ENCODE data around the gene GRAMD2A. TPM values are rescaled to one million over a fixed set of nuclear protein-coding genes. Genes with fewer than 3 reads are reported as not detected.

GRAMD2A gene
- total and polyA plus RNA-seq, 2 experiments from 2014 or later, result 0.70 to 2.8 TPM

DNA sequence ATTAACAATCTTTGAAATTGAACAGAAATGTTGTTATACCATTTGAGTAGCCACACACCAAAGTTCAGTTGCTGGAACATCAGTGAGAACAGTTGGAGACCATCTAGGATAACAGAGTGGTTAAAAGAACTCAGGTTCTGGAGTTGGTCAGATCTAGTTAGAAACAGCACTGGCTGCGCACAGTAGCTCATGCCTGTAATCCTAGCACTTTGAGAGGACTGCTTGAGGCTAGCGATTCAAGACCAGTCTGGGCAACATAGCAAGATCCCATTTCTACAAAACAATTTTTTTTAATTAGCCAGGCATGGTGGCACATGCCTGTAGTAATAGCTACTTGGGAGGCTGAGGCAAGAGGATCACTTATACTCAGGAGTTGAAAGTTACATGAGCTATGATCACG is 41.0 kb upstream of the GRAMD2A start:
- no peak overlapping the region for H3K27ac ChIP-seq (ENCODE audit: low read depth)
- no peak for DNase-seq (ENCODE audit: low spot score)
- Mint-ChIP-seq H3K4me1 (peaks cover 25% of the 10 kb centered on the region), H3K27ac (no peak overlapping the region), H3K27me3 (ENCODE audit: insufficient read depth, low read depth, poor library complexity) (peaks cover 63% of the 10 kb centered on the region), H3K9me3 (no peaks in the 10 kb centered on the region), H3K36me3 (ENCODE audit: low read depth) (peaks cover 30% of the 10 kb centered on the region), H3K4me3 (no peak overlapping the region)
- no peak for ATAC-seq
- H3K27me3 ChIP-seq (ENCODE audit: insufficient read depth), result no peaks in the 10 kb centered on the region
- H3K36me3 ChIP-seq (ENCODE audit: insufficient read depth), result no peaks in the 10 kb centered on the region
- no peak overlapping the region for H3K4me3 ChIP-seq
- no peaks in the 10 kb centered on the region for H3K79me2 ChIP-seq (replicated peaks; ENCODE audit: insufficient read depth)
- no peaks in the 10 kb centered on the region for H3K9me2 ChIP-seq (ENCODE audit: insufficient read depth)
- H2AFZ ChIP-seq, result no peak overlapping the region
- H3F3A ChIP-seq (replicated peaks; ENCODE audit: low read depth), result no peaks in the 10 kb centered on the region
- H3K4me2 ChIP-seq, result no peak overlapping the region
- H4K20me1 ChIP-seq (replicated peaks; ENCODE audit: insufficient read depth), result no peaks in the 10 kb centered on the region; the same call in 1 of the 2 replicates
- TF ChIP-seq, protein P1, sequence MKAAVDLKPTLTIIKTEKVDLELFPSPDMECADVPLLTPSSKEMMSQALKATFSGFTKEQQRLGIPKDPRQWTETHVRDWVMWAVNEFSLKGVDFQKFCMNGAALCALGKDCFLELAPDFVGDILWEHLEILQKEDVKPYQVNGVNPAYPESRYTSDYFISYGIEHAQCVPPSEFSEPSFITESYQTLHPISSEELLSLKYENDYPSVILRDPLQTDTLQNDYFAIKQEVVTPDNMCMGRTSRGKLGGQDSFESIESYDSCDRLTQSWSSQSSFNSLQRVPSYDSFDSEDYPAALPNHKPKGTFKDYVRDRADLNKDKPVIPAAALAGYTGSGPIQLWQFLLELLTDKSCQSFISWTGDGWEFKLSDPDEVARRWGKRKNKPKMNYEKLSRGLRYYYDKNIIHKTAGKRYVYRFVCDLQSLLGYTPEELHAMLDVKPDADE (IDR thresholded peaks at IDR 0.05), result no peak
- TF ChIP-seq ZNF114 (CRISPR knock-in tag; IDR thresholded peaks at IDR 0.05) (no peak), JUNB (IDR thresholded peaks at IDR 0.05; ENCODE audit: unreplicated experiment) (no peak), POLR2AphosphoS5 (IDR thresholded peaks at IDR 0.05; ENCODE audit: low read depth) (no peak), STAT1 (IDR thresholded peaks at IDR 0.05; ENCODE audit: unreplicated experiment) (no peak), EZH2phosphoT487 (IDR thresholded peaks at IDR 0.05; ENCODE audit: unreplicated experiment) (no peak), NANOG (IDR thresholded peaks at IDR 0.05; ENCODE audit: borderline replicate concordance) (no peak), ZNF331 (CRISPR knock-in tag; IDR thresholded peaks at IDR 0.05; ENCODE audit: low read depth) (no peak), CREB1 (CRISPR knock-in tag; IDR thresholded peaks at IDR 0.05; ENCODE audit: low read depth) (no peak), EZH2 (IDR thresholded peaks at IDR 0.05; ENCODE audit: low read depth, unreplicated experiment) (no peak)
- TF ChIP-seq, protein P2, sequence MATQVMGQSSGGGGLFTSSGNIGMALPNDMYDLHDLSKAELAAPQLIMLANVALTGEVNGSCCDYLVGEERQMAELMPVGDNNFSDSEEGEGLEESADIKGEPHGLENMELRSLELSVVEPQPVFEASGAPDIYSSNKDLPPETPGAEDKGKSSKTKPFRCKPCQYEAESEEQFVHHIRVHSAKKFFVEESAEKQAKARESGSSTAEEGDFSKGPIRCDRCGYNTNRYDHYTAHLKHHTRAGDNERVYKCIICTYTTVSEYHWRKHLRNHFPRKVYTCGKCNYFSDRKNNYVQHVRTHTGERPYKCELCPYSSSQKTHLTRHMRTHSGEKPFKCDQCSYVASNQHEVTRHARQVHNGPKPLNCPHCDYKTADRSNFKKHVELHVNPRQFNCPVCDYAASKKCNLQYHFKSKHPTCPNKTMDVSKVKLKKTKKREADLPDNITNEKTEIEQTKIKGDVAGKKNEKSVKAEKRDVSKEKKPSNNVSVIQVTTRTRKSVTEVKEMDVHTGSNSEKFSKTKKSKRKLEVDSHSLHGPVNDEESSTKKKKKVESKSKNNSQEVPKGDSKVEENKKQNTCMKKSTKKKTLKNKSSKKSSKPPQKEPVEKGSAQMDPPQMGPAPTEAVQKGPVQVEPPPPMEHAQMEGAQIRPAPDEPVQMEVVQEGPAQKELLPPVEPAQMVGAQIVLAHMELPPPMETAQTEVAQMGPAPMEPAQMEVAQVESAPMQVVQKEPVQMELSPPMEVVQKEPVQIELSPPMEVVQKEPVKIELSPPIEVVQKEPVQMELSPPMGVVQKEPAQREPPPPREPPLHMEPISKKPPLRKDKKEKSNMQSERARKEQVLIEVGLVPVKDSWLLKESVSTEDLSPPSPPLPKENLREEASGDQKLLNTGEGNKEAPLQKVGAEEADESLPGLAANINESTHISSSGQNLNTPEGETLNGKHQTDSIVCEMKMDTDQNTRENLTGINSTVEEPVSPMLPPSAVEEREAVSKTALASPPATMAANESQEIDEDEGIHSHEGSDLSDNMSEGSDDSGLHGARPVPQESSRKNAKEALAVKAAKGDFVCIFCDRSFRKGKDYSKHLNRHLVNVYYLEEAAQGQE (IDR thresholded peaks at IDR 0.05; ENCODE audit: unreplicated experiment), result no peak
- TF ChIP-seq, protein P3, sequence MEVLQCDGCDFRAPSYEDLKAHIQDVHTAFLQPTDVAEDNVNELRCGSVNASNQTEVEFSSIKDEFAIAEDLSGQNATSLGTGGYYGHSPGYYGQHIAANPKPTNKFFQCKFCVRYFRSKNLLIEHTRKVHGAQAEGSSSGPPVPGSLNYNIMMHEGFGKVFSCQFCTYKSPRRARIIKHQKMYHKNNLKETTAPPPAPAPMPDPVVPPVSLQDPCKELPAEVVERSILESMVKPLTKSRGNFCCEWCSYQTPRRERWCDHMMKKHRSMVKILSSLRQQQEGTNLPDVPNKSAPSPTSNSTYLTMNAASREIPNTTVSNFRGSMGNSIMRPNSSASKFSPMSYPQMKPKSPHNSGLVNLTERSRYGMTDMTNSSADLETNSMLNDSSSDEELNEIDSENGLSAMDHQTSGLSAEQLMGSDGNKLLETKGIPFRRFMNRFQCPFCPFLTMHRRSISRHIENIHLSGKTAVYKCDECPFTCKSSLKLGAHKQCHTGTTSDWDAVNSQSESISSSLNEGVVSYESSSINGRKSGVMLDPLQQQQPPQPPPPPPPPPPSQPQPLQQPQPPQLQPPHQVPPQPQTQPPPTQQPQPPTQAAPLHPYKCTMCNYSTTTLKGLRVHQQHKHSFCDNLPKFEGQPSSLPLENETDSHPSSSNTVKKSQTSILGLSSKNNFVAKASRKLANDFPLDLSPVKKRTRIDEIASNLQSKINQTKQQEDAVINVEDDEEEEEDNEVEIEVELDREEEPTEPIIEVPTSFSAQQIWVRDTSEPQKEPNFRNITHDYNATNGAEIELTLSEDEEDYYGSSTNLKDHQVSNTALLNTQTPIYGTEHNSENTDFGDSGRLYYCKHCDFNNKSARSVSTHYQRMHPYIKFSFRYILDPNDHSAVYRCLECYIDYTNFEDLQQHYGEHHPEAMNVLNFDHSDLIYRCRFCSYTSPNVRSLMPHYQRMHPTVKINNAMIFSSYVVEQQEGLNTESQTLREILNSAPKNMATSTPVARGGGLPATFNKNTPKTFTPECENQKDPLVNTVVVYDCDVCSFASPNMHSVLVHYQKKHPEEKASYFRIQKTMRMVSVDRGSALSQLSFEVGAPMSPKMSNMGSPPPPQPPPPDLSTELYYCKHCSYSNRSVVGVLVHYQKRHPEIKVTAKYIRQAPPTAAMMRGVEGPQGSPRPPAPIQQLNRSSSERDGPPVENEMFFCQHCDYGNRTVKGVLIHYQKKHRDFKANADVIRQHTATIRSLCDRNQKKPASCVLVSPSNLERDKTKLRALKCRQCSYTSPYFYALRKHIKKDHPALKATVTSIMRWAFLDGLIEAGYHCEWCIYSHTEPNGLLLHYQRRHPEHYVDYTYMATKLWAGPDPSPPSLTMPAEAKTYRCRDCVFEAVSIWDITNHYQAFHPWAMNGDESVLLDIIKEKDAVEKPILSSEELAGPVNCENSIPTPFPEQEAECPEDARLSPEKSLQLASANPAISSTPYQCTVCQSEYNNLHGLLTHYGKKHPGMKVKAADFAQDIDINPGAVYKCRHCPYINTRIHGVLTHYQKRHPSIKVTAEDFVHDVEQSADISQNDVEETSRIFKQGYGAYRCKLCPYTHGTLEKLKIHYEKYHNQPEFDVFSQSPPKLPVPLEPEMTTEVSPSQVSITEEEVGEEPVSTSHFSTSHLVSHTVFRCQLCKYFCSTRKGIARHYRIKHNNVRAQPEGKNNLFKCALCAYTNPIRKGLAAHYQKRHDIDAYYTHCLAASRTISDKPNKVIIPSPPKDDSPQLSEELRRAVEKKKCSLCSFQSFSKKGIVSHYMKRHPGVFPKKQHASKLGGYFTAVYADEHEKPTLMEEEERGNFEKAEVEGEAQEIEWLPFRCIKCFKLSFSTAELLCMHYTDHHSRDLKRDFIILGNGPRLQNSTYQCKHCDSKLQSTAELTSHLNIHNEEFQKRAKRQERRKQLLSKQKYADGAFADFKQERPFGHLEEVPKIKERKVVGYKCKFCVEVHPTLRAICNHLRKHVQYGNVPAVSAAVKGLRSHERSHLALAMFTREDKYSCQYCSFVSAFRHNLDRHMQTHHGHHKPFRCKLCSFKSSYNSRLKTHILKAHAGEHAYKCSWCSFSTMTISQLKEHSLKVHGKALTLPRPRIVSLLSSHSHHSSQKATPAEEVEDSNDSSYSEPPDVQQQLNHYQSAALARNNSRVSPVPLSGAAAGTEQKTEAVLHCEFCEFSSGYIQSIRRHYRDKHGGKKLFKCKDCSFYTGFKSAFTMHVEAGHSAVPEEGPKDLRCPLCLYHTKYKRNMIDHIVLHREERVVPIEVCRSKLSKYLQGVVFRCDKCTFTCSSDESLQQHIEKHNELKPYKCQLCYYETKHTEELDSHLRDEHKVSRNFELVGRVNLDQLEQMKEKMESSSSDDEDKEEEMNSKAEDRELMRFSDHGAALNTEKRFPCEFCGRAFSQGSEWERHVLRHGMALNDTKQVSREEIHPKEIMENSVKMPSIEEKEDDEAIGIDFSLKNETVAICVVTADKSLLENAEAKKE (CRISPR knock-in tag; IDR thresholded peaks at IDR 0.05), result no peak
- TF ChIP-seq, protein P4, sequence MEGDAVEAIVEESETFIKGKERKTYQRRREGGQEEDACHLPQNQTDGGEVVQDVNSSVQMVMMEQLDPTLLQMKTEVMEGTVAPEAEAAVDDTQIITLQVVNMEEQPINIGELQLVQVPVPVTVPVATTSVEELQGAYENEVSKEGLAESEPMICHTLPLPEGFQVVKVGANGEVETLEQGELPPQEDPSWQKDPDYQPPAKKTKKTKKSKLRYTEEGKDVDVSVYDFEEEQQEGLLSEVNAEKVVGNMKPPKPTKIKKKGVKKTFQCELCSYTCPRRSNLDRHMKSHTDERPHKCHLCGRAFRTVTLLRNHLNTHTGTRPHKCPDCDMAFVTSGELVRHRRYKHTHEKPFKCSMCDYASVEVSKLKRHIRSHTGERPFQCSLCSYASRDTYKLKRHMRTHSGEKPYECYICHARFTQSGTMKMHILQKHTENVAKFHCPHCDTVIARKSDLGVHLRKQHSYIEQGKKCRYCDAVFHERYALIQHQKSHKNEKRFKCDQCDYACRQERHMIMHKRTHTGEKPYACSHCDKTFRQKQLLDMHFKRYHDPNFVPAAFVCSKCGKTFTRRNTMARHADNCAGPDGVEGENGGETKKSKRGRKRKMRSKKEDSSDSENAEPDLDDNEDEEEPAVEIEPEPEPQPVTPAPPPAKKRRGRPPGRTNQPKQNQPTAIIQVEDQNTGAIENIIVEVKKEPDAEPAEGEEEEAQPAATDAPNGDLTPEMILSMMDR (conservative IDR thresholded peaks at IDR 0.05; ENCODE audit: low read depth in 2 of 2), result no peak
- peaks cover 8% of the 10 kb centered on the region; the same call in 1 of the 2 replicates for H3K4me1 ChIP-seq (ENCODE audit: insufficient read depth)

Measured in GM23338 (cell line).